ENCODE measurements around the gene IGFL1. TPM values are rescaled to one million over a fixed set of nuclear protein-coding genes. Genes with fewer than 3 reads are reported as not detected.
"Not testable (repeated sequence)": the region's sequence is repeated elsewhere in the genome, so short reads cannot be mapped to it uniquely, and the experiment has no call there.

Gene IGFL1
- total and polyA plus RNA-seq, 9 donors, result 0.43 to 1.3 TPM; not detected in 7

DNA sequence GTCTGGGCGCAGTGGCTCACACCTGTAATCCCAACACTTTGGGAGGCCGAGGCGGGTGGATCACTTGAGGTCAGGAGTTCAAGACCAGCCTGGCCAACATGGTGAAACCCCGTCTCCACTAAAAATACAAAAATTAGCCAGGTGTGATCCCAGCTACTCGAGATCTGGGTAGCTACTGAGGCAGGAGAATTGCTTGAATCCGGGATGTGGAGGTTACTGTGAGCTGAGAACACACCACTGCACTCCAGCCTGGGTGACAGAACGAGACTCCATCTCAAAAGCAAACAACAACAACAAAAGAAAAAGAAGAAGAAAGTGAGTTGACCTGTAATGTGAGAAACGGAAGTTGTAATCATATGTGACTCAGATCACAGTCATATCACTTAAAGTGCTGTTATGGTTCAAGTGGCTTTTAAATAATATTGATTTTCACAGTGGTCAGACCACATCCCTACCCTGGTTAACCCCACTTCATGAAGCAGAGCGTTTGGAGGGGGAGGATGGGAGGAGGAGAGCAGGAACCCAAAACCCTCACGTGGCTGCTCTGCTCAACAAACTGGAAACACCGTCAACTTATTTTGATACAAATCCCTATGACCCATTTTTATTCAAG, 33.2 kb downstream of the IGFL1 start:
- not testable (repeated sequence) for H3K9me3 ChIP-seq (replicated peaks; ENCODE audit: control insufficient read depth, low read depth, low read length); H3K27ac ChIP-seq (ENCODE audit: low read length); H3K36me3 ChIP-seq (ENCODE audit: control insufficient read depth, insufficient read depth, low read length); DNase-seq; H3K4me1 ChIP-seq (ENCODE audit: control insufficient read depth, insufficient read depth, low read length); H3K4me3 ChIP-seq (ENCODE audit: low read length)
- WGBS (ENCODE audit: insufficient coverage), result no CpG with 5 or more reads among the region's 11 CpGs
- H3K27me3 ChIP-seq (ENCODE audit: control insufficient read depth, insufficient read depth, low read length), result peaks cover 22% of the 10 kb centered on the region

DNA sequence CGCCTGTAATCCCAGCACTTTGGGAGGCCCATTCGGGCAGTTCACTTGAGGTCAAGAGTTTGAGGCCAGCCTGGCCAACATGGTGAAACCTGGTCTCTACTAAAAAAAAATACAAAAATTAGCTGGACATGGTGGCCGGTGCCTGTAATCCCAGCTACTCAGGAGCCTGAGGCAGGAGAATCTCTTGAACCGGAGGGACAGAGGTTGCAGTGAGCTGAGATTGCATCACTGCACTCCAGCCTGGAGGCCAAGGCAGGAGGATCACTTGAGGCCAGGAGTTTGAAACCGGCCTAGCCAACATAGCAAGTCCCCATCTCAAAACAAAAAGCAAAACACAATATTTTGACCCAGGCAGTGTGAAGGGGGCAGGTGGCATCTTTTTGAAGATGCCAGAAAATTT, 35.3 kb downstream of the IGFL1 start:
- not testable (repeated sequence) for H3K4me3 ChIP-seq (ENCODE audit: low read length); H3K4me1 ChIP-seq (ENCODE audit: control insufficient read depth, insufficient read depth, low read length); DNase-seq; H3K9me3 ChIP-seq (replicated peaks; ENCODE audit: control insufficient read depth, low read depth, low read length); H3K36me3 ChIP-seq (ENCODE audit: control insufficient read depth, insufficient read depth, low read length); H3K27ac ChIP-seq (ENCODE audit: low read length)
- WGBS (ENCODE audit: insufficient coverage), result 83% methylated on average over 4 of the region's 5 CpGs
- H3K27me3 ChIP-seq (ENCODE audit: control insufficient read depth, insufficient read depth, low read length), result peaks cover 21% of the 10 kb centered on the region

DNA sequence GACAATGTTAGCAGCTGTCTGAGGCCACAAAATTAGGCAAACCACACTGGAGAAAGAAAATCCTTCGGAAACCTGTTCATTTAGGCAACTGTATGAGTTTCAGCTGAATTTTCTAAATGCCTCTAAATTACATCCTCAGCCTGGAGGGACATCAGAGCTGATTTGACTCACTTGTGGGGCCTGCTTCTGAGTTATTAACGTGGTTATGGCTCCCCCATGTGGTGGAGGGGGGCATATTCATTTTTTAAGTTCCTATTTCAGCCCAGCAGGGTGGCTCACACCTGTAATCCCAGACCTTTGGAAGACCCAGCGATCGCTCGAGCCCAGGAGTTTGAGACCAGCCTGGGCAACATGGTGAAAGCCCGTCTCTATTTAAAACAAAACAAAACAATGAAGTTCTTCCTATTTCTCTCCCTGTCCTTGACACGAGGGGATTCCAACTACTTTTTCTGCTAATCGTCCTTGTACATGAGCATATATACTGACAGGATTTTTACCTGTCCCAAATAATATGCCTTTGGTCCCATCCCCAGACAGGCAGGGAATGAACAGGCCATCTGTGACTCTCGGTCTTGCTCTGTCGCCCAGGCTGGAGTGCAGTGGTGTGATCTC, 35.8 kb downstream of the IGFL1 start:
- Histone ChIP-seq H3K27me3 (ENCODE audit: control insufficient read depth, insufficient read depth, low read length) (peaks cover 24% of the 10 kb centered on the region), H3K4me3 (ENCODE audit: low read length) (no peak overlapping the region), H3K36me3 (ENCODE audit: control insufficient read depth, insufficient read depth, low read length) (no peaks in the 10 kb centered on the region), H3K9me3 (replicated peaks; ENCODE audit: control insufficient read depth, low read depth, low read length) (no peaks in the 10 kb centered on the region), H3K27ac (ENCODE audit: low read length) (no peak overlapping the region), H3K4me1 (ENCODE audit: control insufficient read depth, insufficient read depth, low read length) (no peaks in the 10 kb centered on the region)
- DNase-seq, result peak; percentile 75
- WGBS (ENCODE audit: insufficient coverage), result 21% methylated on average over 8 of the region's 10 CpGs

DNA sequence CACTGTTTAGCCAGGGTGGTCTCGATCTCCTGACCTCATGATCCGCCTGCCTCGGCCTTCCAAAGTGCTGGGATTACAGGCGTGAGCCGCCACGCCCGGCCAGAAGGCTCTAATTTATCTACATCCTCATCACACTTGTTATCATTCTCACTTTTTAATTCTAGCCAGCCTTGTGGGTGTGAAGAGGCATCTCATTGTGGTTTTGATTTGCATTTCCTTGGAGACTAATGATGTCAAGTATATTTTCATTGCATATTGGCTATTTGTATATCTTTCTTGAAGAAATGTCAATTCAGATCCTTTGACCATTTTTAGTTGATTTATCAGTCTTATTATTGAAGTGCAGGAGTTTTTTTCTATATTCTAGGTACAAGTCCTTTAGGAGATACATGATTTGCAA, 39.6 kb downstream of the IGFL1 start:
- no peaks in the 10 kb centered on the region for H3K9me3 ChIP-seq (replicated peaks; ENCODE audit: control insufficient read depth, low read depth, low read length)
- no peak for DNase-seq
- H3K27ac ChIP-seq (ENCODE audit: low read length), result no peak overlapping the region
- H3K4me1 ChIP-seq (ENCODE audit: control insufficient read depth, insufficient read depth, low read length), result no peaks in the 10 kb centered on the region
- H3K27me3 ChIP-seq (ENCODE audit: control insufficient read depth, insufficient read depth, low read length), result peaks cover 16% of the 10 kb centered on the region
- WGBS (ENCODE audit: insufficient coverage), result no CpG with 5 or more reads among the region's 7 CpGs
- no peaks in the 10 kb centered on the region for H3K36me3 ChIP-seq (ENCODE audit: control insufficient read depth, insufficient read depth, low read length)
- no peak overlapping the region for H3K4me3 ChIP-seq (ENCODE audit: low read length)

DNA sequence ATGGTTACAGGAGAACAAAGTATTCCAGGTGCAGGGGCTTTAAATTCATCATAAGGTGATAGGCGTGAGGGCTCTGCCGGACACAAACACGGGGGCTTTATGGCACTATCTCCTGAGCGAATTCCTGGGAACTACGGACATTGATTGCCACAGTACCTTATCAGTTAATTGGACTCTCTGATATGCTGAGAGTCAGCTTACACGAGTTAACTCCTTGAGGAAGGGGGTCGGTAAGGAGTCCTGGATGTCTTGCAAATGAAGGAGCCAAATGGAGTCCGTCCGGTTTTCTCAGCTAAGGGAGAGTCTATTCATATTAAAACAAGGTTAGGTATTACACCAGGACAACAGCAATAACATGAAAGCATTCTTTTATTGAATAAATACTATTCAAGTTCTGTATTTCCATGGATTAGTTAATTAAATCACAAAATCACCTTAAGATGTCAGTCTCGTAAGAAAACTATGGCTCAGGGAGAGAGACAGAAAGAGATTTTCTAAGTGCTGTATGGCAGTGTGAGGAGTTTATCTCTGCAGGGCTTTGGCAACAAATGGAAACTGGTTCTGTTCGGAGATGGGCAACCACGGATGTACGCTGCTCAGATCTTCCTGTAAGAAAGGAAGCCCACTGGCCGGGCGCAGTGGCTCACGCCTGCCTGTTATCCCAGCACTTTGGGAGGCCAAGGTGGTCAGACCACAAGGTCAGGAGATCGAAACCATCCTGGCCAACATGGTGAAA, 41.1 kb downstream of the IGFL1 start:
- 35% methylated on average over 7 of the region's 17 CpGs for WGBS (ENCODE audit: insufficient coverage)

DNA sequence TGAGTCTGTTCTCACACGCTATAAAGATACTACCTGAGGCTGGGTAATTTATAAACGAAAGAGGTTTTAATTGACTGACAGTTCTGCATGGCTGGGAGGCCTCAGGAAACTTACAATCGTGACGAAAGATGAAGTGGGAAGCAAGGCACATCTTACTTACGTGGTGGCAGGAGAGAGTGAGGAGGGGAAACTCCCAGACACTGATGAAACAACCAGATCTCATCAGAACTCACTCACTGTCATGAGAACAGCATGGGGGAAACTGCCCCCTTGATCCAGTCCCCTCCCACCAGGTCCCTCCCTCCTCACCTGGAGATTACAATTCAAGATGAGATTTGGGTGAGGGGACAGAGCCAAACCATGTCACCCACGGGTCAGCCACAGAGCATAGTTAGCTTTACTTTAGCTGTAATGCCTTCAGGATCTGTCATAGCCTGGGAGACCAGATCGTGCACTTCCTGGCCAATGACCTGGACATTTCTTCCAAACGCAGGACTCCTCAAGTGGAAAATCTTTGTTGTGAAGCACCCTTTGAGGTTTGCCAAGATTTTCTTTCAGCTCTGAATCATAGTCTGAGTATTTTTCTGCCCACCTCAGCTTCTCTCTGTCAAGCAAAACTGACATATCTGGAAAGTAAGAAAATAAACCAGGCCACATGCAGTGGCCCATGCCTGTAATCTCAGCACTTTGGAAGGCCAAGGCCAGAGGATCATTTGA, 42.1 kb downstream of the IGFL1 start:
- peak; percentile 53 for DNase-seq
- H3K27ac ChIP-seq (ENCODE audit: low read length), result no peak overlapping the region
- 32% methylated on average over 3 of the region's 8 CpGs for WGBS (ENCODE audit: insufficient coverage)
- no peak overlapping the region for H3K4me3 ChIP-seq (ENCODE audit: low read length)
- H3K27me3 ChIP-seq (ENCODE audit: control insufficient read depth, insufficient read depth, low read length), result peaks cover 16% of the 10 kb centered on the region
- H3K4me1 ChIP-seq (ENCODE audit: control insufficient read depth, insufficient read depth, low read length), result no peaks in the 10 kb centered on the region
- no peaks in the 10 kb centered on the region for H3K36me3 ChIP-seq (ENCODE audit: control insufficient read depth, insufficient read depth, low read length)
- no peaks in the 10 kb centered on the region for H3K9me3 ChIP-seq (replicated peaks; ENCODE audit: control insufficient read depth, low read depth, low read length)

More for the DNA sequence above, 41.1 kb downstream of the IGFL1 start:
- H3K27me3 ChIP-seq (ENCODE audit: control insufficient read depth, insufficient read depth, low read length), result peaks cover 16% of the 10 kb centered on the region
- H3K9me3 ChIP-seq (replicated peaks; ENCODE audit: control insufficient read depth, low read depth, low read length), result no peaks in the 10 kb centered on the region
- no peaks in the 10 kb centered on the region for H3K36me3 ChIP-seq (ENCODE audit: control insufficient read depth, insufficient read depth, low read length)
- no peak overlapping the region for H3K4me3 ChIP-seq (ENCODE audit: low read length)
- no peaks in the 10 kb centered on the region for H3K4me1 ChIP-seq (ENCODE audit: control insufficient read depth, insufficient read depth, low read length)
- DNase-seq, result no peak
- no peak overlapping the region for H3K27ac ChIP-seq (ENCODE audit: low read length)

DNA sequence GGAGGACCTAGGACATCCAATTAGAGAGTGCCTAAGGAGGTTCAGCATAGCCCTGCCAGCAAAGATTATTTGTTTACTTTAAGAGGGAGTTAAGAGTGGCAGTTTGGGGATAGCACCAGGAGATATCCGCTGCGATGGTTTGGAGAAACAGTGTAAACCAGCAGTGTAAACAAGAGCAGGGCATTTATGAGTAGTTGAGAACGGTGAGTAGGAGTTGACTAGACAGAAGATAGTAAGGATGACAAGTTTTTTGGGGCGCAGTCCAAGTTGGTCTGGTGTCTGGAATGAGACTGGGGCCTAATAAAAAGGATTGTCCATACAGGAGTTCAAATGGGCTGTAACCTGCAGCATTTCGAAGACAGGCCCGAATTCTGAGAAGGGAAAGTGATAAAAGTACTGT, 44.4 kb downstream of the IGFL1 start:
- not testable (repeated sequence) for DNase-seq; H3K4me1 ChIP-seq (ENCODE audit: control insufficient read depth, insufficient read depth, low read length); H3K36me3 ChIP-seq (ENCODE audit: control insufficient read depth, insufficient read depth, low read length); H3K27ac ChIP-seq (ENCODE audit: low read length); H3K9me3 ChIP-seq (replicated peaks; ENCODE audit: control insufficient read depth, low read depth, low read length); H3K4me3 ChIP-seq (ENCODE audit: low read length)
- peaks cover 16% of the 10 kb centered on the region for H3K27me3 ChIP-seq (ENCODE audit: control insufficient read depth, insufficient read depth, low read length)
- 59% methylated on average over 6 of the region's 6 CpGs for WGBS (ENCODE audit: insufficient coverage)

DNA sequence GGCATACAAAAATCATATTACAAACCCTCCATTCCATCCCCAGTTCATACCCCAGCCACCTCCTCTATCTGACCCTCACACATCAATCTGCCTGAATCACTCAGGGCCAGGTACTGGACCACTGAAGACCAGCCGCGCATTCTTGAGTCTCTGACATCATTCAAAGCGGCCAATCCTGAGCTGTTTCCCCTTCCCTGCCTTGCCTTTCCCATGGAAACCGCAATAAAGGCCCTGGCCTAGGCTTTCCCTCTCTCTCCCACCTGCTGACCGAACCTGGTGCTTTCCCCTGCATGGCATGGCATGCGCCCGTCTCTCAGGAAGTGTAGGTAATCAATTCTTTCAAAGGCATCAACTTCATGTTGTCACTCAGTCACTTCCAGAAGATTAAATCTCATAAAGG, 49.6 kb downstream of the IGFL1 start:
- 73% methylated on average over 4 of the region's 7 CpGs for WGBS (ENCODE audit: insufficient coverage)
- H3K9me3 ChIP-seq (replicated peaks; ENCODE audit: control insufficient read depth, low read depth, low read length), result no peaks in the 10 kb centered on the region
- H3K36me3 ChIP-seq (ENCODE audit: control insufficient read depth, insufficient read depth, low read length), result no peaks in the 10 kb centered on the region
- H3K4me3 ChIP-seq (ENCODE audit: low read length), result no peak overlapping the region
- DNase-seq, result no peak
- peaks cover 13% of the 10 kb centered on the region for H3K4me1 ChIP-seq (ENCODE audit: control insufficient read depth, insufficient read depth, low read length)
- peaks cover 6% of the 10 kb centered on the region for H3K27me3 ChIP-seq (ENCODE audit: control insufficient read depth, insufficient read depth, low read length)
- H3K27ac ChIP-seq (ENCODE audit: low read length), result no peak overlapping the region

All from muscle of leg (tissue), 11 donors.